GM18505 (cell line): ENCODE data around the gene TBXA2R.

Experiments used
- ATAC-seq: cut with Tn5 transposase; IDR thresholded peaks from one replicate; pipeline ENCODE4 v1.9.1; 2021; ENCODE audit not compliant: unreplicated experiment
- POLR2A ChIP-seq: IDR thresholded peaks from 4 replicates; pipeline ENCODE4 v1.6.1; 2011; ENCODE audit warnings: borderline replicate concordance; ENCODE audit not compliant: insufficient read depth, insufficient read length; ENCODE audit errors: extremely low read depth

Gene TBXA2R

DNA sequence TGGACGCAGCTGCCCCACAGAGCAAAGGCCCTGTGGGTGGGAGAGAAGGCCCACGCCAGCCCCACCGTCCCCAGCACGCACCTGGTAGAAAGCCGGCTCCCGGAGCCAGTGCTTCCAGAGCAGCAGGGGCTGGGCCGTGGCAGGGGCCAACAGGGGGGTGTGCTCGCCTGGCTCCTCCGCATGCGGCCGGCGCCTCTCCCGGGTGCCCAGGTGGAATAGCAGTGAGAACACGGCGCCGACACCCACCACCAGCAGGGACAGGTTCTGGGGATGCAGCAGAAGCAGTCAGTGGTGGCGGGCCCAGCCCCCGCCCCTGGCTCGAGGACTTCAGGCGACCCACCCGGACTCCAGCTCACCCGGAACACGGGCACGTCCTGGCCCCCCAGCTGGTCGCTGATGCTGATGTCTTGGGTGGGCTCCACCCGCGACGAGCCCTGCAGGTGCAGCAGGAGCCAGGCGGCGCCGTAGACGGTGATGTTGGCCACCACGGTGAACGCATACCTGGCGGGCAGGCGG, 58.9 kb downstream of the TBXA2R start:
- TF ChIP-seq POLR2A, result no peak
- no peak for ATAC-seq

DNA sequence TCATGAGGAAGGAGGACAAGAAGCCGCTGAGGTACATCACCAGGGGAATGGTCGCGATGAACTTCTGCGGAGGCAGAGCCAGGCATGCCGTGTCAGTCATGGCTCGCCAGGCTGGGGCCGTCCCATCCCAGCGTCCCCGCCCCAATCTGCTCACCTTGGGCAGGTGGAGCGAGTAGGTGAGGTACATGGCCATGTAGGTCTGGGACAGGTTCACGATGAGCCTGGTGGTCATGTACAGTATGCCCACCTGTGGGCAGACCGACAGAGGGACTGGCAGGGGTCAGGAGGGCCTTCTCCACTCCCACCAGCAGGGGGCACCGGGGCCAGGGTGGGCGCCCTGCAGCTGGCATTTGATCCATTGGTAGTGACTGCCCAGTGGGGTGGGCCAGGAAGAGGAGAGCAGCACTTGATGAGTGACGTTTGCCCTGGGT, 59.4 kb downstream of the TBXA2R start:
- no peak for ATAC-seq
- no peak for TF ChIP-seq POLR2A

DNA sequence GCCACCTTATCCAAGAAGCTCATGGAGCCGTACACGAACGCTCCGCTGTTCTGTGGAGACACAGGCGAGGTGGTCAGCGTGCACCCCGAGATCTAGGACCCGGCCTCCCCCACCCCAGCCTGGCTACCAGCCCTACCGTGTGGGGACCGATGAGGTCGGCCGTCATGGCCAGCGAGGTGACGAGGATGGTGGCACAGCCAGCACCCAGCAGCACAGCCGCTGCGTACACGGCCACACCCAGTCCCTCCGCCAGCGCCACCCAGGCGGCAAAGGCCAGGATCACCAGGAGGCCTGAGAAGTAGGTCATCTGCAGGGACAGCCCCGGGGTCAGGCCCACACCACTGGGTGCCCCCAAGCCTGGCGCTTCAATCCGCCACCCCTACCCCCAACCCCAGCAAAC, 60.6 kb downstream of the TBXA2R start:
- no peak for ATAC-seq
- no peak for TF ChIP-seq POLR2A

DNA sequence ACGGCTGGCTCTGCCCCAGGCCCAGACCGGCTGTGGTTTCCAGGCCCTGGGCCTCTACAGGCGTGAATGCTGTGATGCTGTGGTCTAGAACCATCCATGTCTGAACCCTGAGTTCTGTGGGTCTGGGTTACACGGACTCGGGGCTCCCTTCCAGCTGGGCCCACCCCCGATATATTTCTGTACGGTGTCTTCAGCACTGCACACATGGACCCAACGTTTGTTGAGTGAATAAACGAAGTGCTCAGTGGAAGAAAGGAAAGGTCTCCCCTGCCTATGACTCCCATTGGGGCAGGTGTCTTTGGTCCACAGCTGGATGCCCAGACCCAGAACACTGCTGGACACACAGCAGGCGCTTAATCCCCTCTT, 61.0 kb downstream of the TBXA2R start:
- no peak for ATAC-seq
- no peak for TF ChIP-seq POLR2A

DNA sequence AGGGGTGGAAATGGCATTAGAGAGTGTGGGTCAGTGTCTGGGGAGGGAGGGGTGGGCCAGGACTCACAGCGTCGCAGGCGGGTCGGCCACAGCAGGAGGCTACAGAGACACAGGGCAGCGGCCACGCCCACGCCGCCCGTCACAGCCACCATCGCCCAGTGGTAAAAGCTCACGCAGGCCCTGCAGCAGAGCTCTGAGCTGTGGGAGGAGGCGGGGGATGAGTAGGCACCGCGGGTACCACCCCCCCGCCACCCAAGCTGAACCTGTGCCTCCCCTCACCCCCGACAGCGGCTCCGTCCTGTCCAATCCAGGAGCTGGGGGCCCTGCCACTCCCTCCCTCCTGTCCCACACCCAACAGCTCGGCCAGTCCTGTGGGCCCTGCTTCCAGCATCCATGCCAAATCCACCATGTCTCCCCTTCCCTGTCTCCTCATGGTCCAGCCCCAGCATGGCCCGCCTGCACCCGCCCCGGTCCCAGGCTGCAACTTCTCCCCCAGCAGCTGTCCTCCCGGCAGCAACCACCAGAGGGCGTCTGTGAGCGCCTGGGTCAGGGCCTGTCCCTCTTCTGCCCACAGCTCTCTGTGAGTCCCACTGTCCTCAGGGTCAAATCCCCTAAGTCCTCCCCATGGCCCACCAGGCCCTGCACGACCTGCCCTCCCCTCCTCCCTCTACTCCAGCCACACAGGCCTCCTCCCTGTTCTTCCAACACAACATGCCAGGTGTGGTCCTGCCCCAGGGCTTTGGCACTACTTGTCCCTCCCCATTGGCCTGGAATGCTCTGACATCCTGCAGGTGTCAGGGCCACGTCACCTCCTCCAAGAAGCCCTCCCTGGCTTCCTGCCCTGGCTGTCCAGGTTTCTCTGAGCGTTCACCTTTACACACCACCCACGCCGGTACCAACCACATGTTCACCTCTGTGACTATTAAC, 61.7 kb downstream of the TBXA2R start:
- TF ChIP-seq POLR2A, result no peak
- ATAC-seq, result no peak
